Liver (tissue), 3 donors: ENCODE results near the gene WWOX.

Experiments
- TAF1 ChIP-seq: conservative IDR thresholded peaks from 2 replicates; pipeline ENCODE4 v1.6.1; 2016; ENCODE audit warnings: antibody characterized with exemption, mild to moderate bottlenecking
- YY1 ChIP-seq: IDR thresholded peaks from 2 replicates; pipeline ENCODE4 v1.6.1; 2016; ENCODE audit warnings: antibody characterized with exemption, mild to moderate bottlenecking
- TF ChIP-seq, protein P1 (sequence below): fragments of 150-350 bp; IDR thresholded peaks from 2 replicates; pipeline ENCODE4 v1.5.1; 2017; ENCODE audit warnings: improper control_type of control experiment, low read depth, low read length; ENCODE audit not compliant: missing input control
- TF ChIP-seq, protein P2 (sequence below): IDR thresholded peaks from 2 replicates; pipeline ENCODE4 v1.6.1; 2016; ENCODE audit warnings: antibody characterized with exemption, mild to moderate bottlenecking
- donor health status: healthy.
- donor health status: healthy.

DNA sequence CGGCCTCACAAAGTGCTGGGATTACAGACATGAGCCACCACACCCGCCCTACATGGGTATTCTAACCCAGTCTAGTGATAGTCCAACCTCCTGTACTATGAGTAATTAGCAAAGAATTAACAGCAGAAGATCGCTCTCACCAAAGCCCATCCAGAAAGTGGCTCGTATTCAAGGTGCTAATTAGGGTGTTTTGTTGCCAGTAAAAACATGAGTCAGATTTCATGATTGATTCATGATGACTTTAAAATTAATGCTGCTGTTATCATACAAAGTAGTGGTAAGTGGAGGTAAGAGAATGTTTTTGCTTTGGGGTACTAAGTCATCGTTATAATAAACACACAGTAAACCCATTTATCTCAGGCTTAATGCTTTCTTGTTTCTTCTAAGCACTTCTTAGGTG is 428.8 kb downstream of the WWOX start:
- TF ChIP-seq, protein P1, sequence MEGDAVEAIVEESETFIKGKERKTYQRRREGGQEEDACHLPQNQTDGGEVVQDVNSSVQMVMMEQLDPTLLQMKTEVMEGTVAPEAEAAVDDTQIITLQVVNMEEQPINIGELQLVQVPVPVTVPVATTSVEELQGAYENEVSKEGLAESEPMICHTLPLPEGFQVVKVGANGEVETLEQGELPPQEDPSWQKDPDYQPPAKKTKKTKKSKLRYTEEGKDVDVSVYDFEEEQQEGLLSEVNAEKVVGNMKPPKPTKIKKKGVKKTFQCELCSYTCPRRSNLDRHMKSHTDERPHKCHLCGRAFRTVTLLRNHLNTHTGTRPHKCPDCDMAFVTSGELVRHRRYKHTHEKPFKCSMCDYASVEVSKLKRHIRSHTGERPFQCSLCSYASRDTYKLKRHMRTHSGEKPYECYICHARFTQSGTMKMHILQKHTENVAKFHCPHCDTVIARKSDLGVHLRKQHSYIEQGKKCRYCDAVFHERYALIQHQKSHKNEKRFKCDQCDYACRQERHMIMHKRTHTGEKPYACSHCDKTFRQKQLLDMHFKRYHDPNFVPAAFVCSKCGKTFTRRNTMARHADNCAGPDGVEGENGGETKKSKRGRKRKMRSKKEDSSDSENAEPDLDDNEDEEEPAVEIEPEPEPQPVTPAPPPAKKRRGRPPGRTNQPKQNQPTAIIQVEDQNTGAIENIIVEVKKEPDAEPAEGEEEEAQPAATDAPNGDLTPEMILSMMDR: no peak
- TF ChIP-seq YY1 (no peak), TAF1 (no peak)
- TF ChIP-seq, protein P2, sequence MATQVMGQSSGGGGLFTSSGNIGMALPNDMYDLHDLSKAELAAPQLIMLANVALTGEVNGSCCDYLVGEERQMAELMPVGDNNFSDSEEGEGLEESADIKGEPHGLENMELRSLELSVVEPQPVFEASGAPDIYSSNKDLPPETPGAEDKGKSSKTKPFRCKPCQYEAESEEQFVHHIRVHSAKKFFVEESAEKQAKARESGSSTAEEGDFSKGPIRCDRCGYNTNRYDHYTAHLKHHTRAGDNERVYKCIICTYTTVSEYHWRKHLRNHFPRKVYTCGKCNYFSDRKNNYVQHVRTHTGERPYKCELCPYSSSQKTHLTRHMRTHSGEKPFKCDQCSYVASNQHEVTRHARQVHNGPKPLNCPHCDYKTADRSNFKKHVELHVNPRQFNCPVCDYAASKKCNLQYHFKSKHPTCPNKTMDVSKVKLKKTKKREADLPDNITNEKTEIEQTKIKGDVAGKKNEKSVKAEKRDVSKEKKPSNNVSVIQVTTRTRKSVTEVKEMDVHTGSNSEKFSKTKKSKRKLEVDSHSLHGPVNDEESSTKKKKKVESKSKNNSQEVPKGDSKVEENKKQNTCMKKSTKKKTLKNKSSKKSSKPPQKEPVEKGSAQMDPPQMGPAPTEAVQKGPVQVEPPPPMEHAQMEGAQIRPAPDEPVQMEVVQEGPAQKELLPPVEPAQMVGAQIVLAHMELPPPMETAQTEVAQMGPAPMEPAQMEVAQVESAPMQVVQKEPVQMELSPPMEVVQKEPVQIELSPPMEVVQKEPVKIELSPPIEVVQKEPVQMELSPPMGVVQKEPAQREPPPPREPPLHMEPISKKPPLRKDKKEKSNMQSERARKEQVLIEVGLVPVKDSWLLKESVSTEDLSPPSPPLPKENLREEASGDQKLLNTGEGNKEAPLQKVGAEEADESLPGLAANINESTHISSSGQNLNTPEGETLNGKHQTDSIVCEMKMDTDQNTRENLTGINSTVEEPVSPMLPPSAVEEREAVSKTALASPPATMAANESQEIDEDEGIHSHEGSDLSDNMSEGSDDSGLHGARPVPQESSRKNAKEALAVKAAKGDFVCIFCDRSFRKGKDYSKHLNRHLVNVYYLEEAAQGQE: no peak
